ENCODE results near the gene C11orf97. TPM values are rescaled to one million over a fixed set of nuclear protein-coding genes. Genes with fewer than 3 reads are reported as not detected.

C11orf97 gene
- total and polyA plus RNA-seq, 2 of the 13 experiments (the other 11 are each of a cell fraction or from before 2014, with no cell fraction given) = 0.35 TPM; not detected in 1

GRCh38 chr11:94550513-94550912 lies 38.3 kb downstream of the C11orf97 start:
- intact Hi-C loops (cut with micrococcal nuclease; ENCODE audit: unreplicated experiment) (no loop called here), in situ Hi-C loops (cut with HindIII; ENCODE audit: extremely low pct_ligation_motif_present, low pct_unique_long_range_greater_than_20kb) (no loop called here)
- ATAC-seq (no peak), DNase-seq (ENCODE audit: low spot score) (no peak), FAIRE-seq (no peak)
- H3K4me2 ChIP-seq (ENCODE audit: low read depth, low read length) = no peak overlapping the region
- no TSS peak for BruUV-seq (replicated peaks)
- no peak overlapping the region for H3K9ac ChIP-seq (ENCODE audit: insufficient read depth, low read depth, low read length)
- H3K4me1 ChIP-seq (ENCODE audit: insufficient read depth, low read length) = no peaks in the 10 kb centered on the region
- ChIA-PET CTCF (ENCODE audit: low intra/inter-chr PET ratio, low total read pairs) (no interaction called here), POLR2A (no interaction called here)
- H3K4me3 ChIP-seq (replicated peaks in 1 of 3; ENCODE audit: insufficient read depth in 1 of 3, low read depth in 2 of 3, low read length in 3 of 3) = no peak overlapping the region
- 32% methylated on average over 4 of the region's 4 CpGs for WGBS (ENCODE audit: low lambda C conversion rate)
- no peaks in the 10 kb centered on the region for H4K20me1 ChIP-seq (ENCODE audit: insufficient read depth, low read length)
- H3K27ac ChIP-seq (ENCODE audit: extremely low read length, insufficient read depth, low read length) = no peak overlapping the region
- H2AFZ ChIP-seq (ENCODE audit: low read length) = no peak overlapping the region
- no peak for TF ChIP-seq RFXAP (CRISPR knock-in tag; IDR thresholded peaks at IDR 0.05; ENCODE audit: borderline replicate concordance)
- no peak for TF ChIP-seq TCF7 (IDR thresholded peaks at IDR 0.05; ENCODE audit: low read depth)
- no peak for TF ChIP-seq REST (IDR thresholded peaks at IDR 0.05; ENCODE audit: borderline replicate concordance in 1 of 2, low read depth in 1 of 2, low read length in 2 of 2)
- TF ChIP-seq ZNF776 (CRISPR knock-in tag; IDR thresholded peaks at IDR 0.05) = no peak
- TF ChIP-seq NFATC3 (CRISPR knock-in tag; IDR thresholded peaks at IDR 0.05) = no peak
- TF ChIP-seq MAX (IDR thresholded peaks at IDR 0.05) = no peak
- TF ChIP-seq GLMP (CRISPR knock-in tag; IDR thresholded peaks at IDR 0.05; ENCODE audit: borderline replicate concordance) = no peak
- no peak for TF ChIP-seq ZNF124 (CRISPR knock-in tag; IDR thresholded peaks at IDR 0.05)
- no peak for TF ChIP-seq HNRNPH1 (optimal IDR thresholded peaks at IDR 0.05; ENCODE audit: low read depth, low read length)
- no peak for TF ChIP-seq HCFC1 (IDR thresholded peaks at IDR 0.05; ENCODE audit: low read depth, low read length)
- no peak for TF ChIP-seq ZNF362 (CRISPR knock-in tag; IDR thresholded peaks at IDR 0.05; ENCODE audit: borderline replicate concordance)
- TF ChIP-seq CENPT (CRISPR knock-in tag; IDR thresholded peaks at IDR 0.05; ENCODE audit: low read depth) = no peak
- TF ChIP-seq E2F1 (CRISPR knock-in tag; IDR thresholded peaks at IDR 0.05) = no peak
- TF ChIP-seq ONECUT2 (CRISPR knock-in tag; IDR thresholded peaks at IDR 0.05) = no peak
- no peak for TF ChIP-seq PTBP1 (IDR thresholded peaks at IDR 0.05; ENCODE audit: low read depth, low read length, poor library complexity, severe bottlenecking)
- TF ChIP-seq TMF1 (CRISPR knock-in tag; IDR thresholded peaks at IDR 0.05; ENCODE audit: low read depth) = no peak
- no peak for TF ChIP-seq NKX3-1 (CRISPR knock-in tag; IDR thresholded peaks at IDR 0.05)
- TF ChIP-seq GFI1 (CRISPR knock-in tag; IDR thresholded peaks at IDR 0.05; ENCODE audit: borderline replicate concordance) = no peak
- no peak for TF ChIP-seq ZNF160 (CRISPR knock-in tag; IDR thresholded peaks at IDR 0.05)
- no peaks in the 10 kb centered on the region; a peak in 1 of 5 replicates for H3K27me3 ChIP-seq (ENCODE audit: control insufficient read depth in 1 of 2, insufficient read depth in 2 of 2, low read length in 2 of 2)
- no peaks in the 10 kb centered on the region for H3K36me3 ChIP-seq (replicated peaks in 1 of 2; ENCODE audit: control insufficient read depth in 1 of 2, insufficient read depth in 2 of 2, low read length in 2 of 2)
- H3K79me2 ChIP-seq (ENCODE audit: insufficient read depth, low read length) = no peaks in the 10 kb centered on the region
- H3K9me3 ChIP-seq (ENCODE audit: low read length) = no peaks in the 10 kb centered on the region

Measured in HepG2 (cell line).